ENCODE results near the gene CILP2. TPM values are rescaled to one million over a fixed set of nuclear protein-coding genes. Genes with fewer than 3 reads are reported as not detected.

CILP2 gene
- total RNA-seq, 2 experiments from 2014 or later: 1.1 to 1.7 TPM

DNA sequence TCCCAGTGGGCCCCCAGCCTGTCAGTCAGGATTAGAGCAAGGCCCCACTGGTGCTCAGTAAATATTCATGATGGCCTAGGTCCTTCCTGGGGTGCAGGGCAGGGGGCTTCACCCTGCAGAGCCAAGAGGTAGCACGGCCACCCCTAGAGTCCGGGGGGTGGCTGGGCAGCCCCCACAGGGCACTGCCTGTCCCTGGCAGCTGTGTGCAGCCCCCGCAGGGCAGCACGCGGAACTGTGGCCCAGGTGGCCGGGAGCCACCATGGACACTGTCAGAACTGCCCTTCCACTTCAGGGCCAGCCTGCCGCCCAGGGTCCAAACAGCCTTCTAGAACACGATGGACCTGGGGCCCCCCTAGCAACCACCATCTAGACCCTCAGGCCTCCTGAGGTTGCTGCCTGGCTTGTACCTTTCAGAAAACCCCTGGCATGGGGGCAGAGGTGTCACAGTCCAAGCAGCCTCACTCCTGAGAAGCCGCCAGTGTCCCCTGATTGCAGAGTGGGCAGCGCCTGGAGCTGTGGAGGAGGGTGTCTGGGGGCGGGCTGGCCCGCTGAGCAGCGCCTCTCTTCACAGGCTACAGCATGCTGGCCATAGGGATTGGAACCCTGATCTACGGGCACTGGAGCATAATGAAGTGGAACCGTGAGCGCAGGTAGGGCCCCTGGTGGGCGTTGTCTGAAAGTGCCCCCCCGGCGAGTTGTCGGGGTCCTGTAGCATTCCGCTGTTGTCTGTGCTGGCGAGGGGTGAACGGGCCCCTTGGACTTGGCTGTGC, 12.3 kb upstream of the CILP2 start:
- Mint-ChIP-seq H3K27ac (no peak overlapping the region), H3K27me3 (no peaks in the 10 kb centered on the region), H3K4me1 (ENCODE audit: low read depth) (peaks cover 9% of the 10 kb centered on the region), H3K4me3 (no peak overlapping the region), H3K9me3 (no peaks in the 10 kb centered on the region), H3K36me3 (ENCODE audit: low read depth) (peaks cover 43% of the 10 kb centered on the region)
- H3K4me1 ChIP-seq (ENCODE audit: insufficient read depth, low read length): peaks cover 11% of the 10 kb centered on the region
- CTCF ChIA-PET: no interaction called here
- ATAC-seq (ENCODE audit: poor library complexity) (no peak), DNase-seq (no peak)
- intact Hi-C loops (cut with DNase I, micrococcal nuclease): no loop called here
- TF ChIP-seq CTCF (IDR thresholded peaks at IDR 0.05): no peak
- H3K4me3 ChIP-seq (ENCODE audit: low read length): no peak overlapping the region
- no peak overlapping the region for H3K27ac ChIP-seq (ENCODE audit: low read depth in 1 of 2, low read length in 2 of 2)
- peaks cover 50% of the 10 kb centered on the region for H3K36me3 ChIP-seq (ENCODE audit: insufficient read depth, low read length)
- H3K27me3 ChIP-seq (ENCODE audit: control insufficient read depth in 1 of 2, insufficient read depth in 2 of 2, low read length in 2 of 2): no peaks in the 10 kb centered on the region
- POLR2A ChIA-PET: interaction anchor here (0.5 kb wide), 1 partner anchor 12 kb away, joined by 3 read pairs; no protein-coding TSS in a partner anchor
- no peaks in the 10 kb centered on the region for H3K9me3 ChIP-seq (ENCODE audit: control insufficient read depth in 1 of 2, insufficient read depth in 1 of 2, low read length in 2 of 2)

DNA sequence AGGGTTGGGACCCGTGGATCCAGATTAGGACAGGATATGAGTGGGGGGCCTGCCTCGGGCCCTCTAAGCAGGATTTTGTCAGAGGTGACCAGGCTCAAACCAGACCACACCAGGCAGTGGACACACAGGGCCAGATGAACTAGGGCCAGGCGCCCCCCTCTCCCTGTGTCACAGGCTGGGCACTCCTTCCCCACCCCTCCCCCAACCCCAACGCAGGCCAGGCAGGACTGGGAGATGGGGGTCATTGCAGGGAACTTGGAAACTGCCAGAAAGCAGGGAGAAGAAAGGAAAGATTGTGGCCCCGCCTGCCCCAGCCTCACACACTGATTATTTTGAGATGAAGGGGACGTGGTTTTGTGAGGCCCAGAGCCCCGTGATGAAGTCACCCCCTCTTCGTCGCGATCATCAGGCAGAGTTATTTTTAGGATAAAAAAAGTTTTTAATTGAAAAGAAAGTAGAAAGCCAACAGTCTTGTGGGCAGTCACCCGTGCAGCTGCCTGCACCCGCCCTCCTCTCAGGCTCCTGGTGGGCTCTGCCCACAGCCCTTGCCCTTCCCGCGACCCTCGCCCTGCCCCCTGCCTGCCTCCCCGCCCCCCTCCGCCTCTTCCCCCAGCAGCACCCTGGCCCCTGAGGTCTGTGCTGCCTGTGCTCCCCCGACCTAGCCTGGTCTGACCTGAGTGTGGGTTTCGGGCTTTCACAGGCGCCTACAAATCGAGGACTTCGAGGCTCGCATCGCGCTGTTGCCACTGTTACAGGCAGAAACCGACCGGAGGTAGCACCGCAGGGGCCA, 11.3 kb upstream of the CILP2 start:
- no peak for TF ChIP-seq CTCF (IDR thresholded peaks at IDR 0.05)
- Histone ChIP-seq H3K4me1 (ENCODE audit: insufficient read depth, low read length) (peaks cover 11% of the 10 kb centered on the region), H3K9me3 (ENCODE audit: control insufficient read depth in 1 of 2, insufficient read depth in 1 of 2, low read length in 2 of 2) (no peaks in the 10 kb centered on the region), H3K27me3 (ENCODE audit: control insufficient read depth in 1 of 2, insufficient read depth in 2 of 2, low read length in 2 of 2) (no peaks in the 10 kb centered on the region), H3K27ac (ENCODE audit: low read depth in 1 of 2, low read length in 2 of 2) (no peak overlapping the region), H3K36me3 (ENCODE audit: insufficient read depth, low read length) (peaks cover 50% of the 10 kb centered on the region), H3K4me3 (ENCODE audit: low read length) (no peak overlapping the region)
- peaks cover 45% of the 10 kb centered on the region for H3K36me3 Mint-ChIP-seq (ENCODE audit: low read depth)
- no peak for ATAC-seq (ENCODE audit: poor library complexity)
- no peak overlapping the region for H3K4me3 Mint-ChIP-seq
- no peaks in the 10 kb centered on the region for H3K27me3 Mint-ChIP-seq
- intact Hi-C loops (cut with DNase I, micrococcal nuclease): no loop called here
- H3K9me3 Mint-ChIP-seq: no peaks in the 10 kb centered on the region
- peak overlapping the region; percentile 20 for H3K27ac Mint-ChIP-seq
- ChIA-PET POLR2A (no interaction called here), CTCF (no interaction called here)
- DNase-seq: no peak
- peaks cover 6% of the 10 kb centered on the region for H3K4me1 Mint-ChIP-seq (ENCODE audit: low read depth)

DNA sequence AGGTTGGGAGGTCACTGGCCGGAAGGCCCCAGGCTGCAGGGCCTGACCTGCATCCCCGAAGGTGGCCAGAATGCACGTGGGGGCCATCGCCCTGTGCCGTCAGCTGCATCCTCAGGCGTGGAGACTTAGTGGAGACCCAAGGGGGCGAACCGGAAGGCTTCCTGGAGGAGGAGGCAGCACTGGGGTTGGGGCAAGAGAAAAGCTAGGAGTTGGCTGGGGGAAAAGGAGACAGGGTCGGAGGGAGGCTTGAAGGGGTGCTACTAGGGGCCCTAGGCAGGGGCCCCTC, 10.8 kb upstream of the CILP2 start:
- Mint-ChIP-seq H3K4me3 (no peak overlapping the region), H3K27me3 (no peaks in the 10 kb centered on the region), H3K27ac (peak overlapping the region; percentile 20), H3K9me3 (no peaks in the 10 kb centered on the region), H3K4me1 (ENCODE audit: low read depth) (peaks cover 10% of the 10 kb centered on the region), H3K36me3 (ENCODE audit: low read depth) (peaks cover 49% of the 10 kb centered on the region)
- POLR2A ChIA-PET: no interaction called here
- intact Hi-C loops (cut with DNase I, micrococcal nuclease): no loop called here
- no peak for DNase-seq
- Histone ChIP-seq H3K36me3 (ENCODE audit: insufficient read depth, low read length) (peaks cover 50% of the 10 kb centered on the region), H3K27me3 (ENCODE audit: control insufficient read depth in 1 of 2, insufficient read depth in 2 of 2, low read length in 2 of 2) (no peaks in the 10 kb centered on the region), H3K27ac (ENCODE audit: low read depth in 1 of 2, low read length in 2 of 2) (no peak overlapping the region), H3K4me3 (ENCODE audit: low read length) (no peak overlapping the region), H3K9me3 (ENCODE audit: control insufficient read depth in 1 of 2, insufficient read depth in 1 of 2, low read length in 2 of 2) (no peaks in the 10 kb centered on the region), H3K4me1 (ENCODE audit: insufficient read depth, low read length) (peaks cover 16% of the 10 kb centered on the region)
- TF ChIP-seq CTCF (IDR thresholded peaks at IDR 0.05): no peak
- CTCF ChIA-PET: no interaction called here
- ATAC-seq (ENCODE audit: poor library complexity): no peak

All from CD4-positive, alpha-beta T cell (primary cell).